ENCODE data around the gene UBR1.

Gene UBR1

DNA sequence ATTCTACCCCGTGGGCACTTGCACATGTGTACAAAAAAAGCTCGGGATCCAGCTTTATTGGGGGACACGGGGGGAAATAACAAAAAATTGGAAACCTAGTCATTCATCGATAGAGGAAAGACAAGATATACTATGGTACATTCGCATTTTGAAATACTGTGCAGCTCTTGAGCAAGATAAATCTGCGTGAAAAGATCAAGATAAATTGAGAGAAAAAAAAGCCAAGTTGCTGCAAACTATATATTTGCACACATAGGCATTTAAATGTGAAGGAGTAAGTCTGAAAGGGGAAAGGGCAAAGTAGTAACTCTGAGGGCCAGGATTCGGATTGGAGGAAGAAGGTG, 620 bp upstream of the UBR1 start:
- DNase-seq: no peak

DNA sequence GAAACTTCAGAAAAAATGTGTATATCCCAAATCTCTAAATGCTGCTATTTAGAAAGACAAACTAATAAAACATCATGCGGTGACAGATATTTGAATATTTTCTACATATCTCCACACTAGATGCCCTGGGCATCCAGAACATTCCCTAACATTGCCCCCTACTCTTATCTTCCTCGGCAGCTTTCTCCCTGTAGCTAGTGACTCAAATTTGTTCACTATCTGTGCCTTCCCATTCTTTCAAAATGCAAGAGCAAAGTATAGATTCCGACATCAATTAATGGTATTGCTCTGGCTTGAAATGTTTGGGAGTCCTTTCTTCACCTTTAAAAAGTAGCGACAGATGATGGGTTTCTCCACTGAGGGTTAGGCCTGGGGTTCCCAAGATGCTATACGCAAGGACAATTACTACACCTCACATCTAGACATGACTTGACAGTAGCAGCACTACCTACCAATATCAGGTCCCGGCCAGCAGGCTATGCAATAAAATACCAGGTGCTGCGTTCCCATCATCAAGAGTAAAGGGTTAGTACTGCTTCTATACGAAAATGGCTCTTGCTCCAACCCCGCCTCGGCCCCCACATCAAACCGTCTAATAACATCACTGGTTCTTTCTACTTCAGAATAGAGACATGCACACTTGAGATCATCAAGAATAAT, 631 bp downstream of the UBR1 start:
- peak in 1 of 2 experiments; percentile 8 for DNase-seq

DNA sequence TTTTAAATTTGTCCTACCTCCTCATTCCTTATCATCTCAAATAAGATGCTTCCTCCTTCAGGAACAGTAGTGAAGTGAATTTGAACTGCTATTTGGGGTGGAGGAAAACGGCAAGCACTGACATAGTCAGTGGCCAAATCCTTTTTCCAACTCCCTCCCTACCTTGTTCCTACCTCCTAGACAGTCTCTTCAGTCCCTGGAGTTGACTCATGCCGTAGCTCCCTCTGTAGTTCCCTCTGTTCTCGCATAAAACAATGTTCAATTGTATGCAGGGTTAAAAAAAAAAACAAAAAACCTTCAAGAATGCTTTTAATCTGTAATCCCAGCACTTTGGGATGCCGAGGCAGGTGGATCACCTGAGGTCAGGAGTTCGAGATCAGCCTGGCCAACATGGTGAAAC, 1.4 kb downstream of the UBR1 start:
- DNase-seq: no peak

DNA sequence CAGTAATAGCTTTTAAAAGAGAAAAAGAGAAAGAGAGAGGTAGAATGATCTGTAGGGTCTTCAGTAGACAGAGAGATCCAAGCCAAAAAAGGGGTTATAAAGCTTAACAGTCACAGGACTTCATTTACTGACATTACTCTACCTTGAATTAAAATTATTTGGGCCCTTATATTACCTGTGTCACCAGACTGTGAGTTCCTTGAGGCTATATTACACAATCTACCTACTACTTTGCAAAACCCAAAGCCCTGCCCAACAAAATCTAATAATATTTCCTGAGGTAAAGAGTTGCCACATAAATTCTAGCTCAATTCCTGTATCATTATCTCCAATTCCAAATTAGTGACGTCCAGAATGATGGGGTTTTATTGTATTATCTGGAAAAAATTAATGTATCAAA, 1.9 kb downstream of the UBR1 start:
- peak; percentile 17 to 18 for DNase-seq

DNA sequence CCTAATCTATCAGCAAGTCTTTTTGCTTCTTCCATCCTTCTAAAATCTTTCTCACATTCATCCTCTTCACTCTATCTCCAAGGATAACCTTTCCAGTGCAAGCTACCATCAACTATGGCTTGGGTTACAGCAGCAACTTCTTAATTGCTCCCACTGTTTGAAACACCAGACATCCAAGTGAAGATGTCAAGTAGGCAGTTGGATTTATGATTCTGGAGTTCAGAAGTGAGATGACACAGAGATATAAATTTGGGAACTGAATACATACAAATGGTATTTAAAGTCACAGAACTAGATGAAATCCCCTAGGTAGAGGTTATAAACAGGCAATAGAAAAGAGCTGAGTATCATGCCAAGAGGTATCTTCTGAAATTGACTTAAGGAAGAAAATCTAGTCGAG, 3.7 kb downstream of the UBR1 start:
- DNase-seq: no peak

DNA sequence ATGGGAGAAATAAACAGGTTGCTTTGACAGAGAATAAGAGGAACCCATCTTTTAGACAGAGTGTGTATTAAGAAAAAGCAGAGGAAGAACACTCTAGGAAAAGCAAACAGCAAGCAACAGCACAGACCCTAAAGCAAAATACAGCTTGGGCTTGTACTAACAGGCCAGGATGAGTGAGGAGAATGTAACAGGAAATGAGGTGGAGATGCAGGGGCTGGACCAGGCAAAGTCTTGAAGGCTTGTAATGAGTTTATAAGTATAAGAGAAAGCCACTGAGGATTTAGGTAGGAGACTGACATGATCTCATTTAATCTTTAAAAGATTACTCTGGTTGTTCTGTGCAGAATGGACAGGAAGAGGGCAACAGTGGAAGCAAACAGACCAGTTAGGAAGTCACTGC, 4.9 kb downstream of the UBR1 start:
- no peak for DNase-seq

DNA sequence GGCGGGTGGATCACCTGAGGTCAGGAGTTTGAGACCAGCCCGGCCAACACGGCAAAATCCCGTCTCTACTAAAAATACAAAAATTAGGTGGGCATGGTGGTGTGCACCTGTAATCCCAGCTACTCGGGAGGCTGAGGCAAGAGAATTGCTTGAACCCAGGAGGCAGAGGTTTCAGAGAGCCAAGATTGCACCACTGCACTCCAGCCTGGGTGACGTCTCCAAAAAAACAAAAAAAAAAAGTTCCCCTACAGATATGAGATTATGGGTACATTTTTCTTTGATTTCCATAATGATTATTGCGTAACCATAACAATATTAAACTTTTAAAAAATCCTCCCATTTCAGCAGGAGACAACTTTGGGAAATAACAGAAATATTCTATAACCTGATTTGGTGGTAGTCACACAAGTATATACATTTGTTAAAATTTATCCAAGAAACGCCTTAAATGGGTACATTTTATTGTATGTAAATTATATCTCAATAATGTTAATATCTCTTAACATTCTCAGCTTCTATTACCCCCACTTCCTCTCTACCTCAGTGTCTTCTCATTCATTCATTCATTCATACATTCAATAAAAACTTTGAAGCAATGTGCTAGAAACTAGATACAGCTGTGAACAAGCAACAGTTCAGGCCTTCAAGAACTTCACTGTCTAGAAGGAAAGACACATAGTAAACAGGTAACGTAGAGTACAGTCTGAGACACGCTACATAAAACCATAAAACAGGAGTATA, 6.6 kb downstream of the UBR1 start:
- DNase-seq: no peak

DNA sequence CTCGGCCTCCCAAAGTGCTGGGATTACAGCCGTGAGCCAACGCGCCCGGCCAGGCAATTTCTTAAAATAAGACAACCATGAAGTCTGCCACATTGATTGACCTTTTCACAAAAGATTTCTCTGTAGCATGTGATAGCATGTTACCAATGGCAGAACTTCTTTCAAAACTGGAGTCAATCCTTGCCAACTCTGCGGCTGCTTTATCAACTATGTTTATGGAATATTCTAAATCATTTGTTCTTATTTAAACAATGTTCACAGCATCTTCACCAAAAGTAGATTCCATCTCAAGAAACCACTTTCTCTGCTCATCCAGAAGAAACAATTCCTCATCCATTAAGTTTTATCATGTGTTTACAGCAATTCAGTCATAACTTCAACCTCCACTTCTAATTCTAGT, 9.4 kb downstream of the UBR1 start:
- DNase-seq: no peak

DNA sequence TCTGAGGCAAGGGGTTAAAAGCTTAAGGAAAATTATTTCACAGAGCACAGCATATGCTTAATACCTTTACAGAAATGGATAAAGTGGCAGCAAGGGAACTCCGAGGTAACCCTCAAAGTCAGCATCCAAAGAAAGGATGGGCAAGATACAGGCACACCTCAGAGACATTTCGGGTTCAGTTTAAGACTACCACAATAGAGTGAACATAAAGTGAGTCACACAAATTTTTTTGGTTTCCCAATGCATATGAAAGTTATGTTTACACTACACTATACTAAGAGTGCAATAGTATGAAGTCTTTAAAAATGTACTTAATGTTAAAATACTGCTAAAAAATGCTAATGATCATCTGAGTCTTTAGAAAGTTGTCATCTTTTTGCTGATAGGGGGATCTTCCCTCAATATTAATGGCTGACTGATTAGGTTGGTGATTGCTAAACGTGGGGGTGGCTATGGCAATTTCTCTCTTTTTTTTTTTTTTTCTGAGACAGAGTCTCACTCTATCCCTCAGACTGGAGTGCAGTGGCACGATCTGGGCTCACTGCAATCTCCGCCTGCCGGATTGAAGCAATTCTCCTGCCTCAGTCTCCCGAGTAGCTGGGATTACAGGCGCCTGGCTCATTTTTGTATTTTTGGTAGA, 10.0 kb downstream of the UBR1 start:
- DNase-seq: no peak

DNA sequence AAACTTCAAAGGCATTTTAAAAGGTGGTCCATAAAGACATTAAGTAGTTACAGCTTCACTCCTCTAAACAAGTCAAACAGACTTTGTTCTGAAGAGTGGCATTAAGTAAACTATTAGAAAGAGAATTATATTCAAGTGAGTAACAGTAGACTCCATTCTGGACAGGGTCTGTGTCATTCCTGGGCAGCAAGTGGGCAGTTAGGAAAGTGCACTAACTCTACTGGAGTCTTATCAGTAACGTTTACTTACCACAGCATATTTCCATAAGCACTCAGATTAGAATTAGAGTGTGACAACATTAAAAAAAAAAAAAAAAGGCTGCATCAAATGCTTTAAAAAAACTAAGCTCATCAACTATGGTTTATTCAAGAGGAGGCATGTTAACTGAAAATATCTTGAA, 10.6 kb downstream of the UBR1 start:
- DNase-seq: no peak

DNA sequence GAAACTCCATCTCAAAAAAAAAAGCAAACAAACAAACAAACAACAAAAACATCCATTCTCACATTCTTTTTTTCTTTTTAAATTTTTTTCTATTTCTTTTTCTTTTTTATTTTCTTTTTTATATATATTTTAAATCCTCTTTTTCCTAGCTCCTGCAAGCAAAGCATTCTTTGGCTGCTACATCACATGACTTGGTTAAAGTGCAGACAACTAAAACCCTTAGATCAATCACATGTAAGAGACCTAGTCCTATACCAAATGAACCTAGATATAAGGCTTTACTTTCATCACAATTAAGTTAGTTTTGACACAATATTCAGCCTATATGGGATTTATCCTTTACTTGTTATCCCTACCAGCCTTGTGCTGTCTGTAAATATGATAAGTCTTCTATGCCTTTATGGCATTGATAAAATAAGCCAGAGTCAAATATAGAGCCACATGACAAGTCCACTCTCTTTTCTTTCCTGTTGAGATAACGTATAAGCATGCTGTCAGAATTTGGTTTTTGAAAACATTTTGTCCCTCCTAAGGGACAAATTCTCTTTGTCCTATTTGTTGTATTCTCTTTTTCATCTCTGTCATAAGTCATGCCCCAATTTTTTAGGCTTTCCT, 11.3 kb downstream of the UBR1 start:
- no peak for DNase-seq

DNA sequence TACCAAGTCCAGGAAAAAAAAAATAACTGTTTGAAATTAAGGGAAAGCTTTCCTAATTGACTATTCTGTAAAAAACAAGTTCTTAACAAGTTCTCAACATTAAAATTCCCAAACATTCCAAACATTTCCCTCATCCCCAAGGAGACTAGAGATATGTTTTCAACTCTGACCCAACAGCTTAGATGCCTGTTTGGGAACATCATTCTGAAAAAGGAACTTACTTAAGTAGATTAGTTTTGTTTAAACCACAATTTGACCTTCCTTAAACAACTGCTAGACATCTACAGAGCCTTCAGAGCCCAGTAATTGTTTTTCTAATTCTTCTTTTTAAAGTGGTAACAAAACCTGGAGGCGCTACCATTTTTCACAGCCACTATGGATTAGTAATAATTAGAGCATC, 12.8 kb downstream of the UBR1 start:
- peak; percentile 70 to 72 for DNase-seq

DNA sequence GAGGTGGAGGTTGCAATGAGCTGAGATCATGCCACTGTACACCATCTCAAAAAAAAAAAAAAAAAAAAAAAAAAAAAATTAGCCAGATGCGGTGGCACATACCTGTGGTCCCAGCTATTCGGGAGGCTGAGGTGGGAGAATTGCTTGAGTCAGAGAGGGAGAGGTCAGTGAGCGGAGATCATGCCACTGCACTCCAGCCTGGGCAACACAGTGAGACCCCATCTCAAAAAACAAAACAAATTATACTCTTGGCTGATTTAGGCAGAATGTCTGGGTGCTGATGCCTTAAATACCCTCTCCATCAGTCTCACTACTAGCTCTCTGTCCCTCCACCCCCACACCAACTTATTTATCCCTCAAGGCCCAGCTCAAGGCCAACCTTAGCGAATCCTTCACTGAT, 14.0 kb downstream of the UBR1 start:
- DNase-seq: no peak

DNA sequence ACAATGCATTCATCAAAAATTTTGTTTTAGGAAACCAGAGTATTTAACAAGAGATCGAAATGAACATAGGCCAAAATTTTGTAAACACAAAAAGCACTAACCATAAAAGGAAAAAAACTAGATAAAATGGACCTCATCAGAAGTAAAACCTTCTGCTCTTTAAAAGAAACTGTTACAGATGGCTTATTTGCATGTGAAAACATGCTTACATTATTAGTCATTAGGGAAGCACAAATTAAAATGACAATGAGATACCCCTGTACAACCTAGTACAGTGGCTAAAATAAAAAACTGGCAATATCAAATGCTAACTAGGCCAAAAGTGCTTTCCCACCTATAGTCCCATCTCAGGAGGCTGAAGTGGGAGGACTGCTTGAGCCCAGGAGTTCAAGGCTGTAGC, 19.3 kb downstream of the UBR1 start:
- no peak for DNase-seq

DNA sequence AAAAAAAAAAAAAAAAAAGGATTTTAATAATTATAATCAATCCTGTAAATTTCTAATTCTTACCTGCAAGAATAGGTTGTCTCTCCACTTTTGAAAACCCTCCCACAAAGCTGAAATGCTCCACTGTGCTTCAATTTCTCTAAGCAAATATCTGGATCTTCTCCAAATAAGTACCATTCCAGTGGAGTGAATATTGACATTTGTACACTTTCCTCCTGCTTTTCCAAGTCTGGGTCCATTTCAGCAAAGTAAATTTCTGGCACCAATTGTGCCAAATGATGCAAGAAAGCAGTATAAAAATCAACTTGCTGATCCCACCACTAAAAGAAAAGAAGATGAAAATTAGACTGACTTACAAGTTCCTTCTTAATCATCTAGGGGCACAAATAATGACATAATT, 19.9 kb downstream of the UBR1 start:
- DNase-seq: no peak

DNA sequence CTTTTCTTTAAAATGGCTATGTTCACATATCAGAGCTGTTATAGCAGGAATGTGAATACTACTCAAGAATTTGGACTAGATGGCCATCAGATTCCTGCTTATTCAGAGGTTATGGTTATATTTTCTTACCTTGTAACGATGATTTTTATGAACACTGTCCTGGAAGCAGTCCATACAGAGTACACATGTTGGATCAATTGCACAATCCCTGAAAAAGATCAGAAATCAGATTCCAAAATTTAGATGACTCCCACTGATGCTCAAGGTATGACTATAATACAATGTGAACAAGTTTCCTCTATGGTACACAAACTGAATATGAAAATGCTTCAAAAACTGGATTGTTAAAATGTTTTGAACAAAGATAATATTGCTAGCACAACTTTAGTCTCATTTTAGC, 23.3 kb downstream of the UBR1 start:
- DNase-seq: no peak

DNA sequence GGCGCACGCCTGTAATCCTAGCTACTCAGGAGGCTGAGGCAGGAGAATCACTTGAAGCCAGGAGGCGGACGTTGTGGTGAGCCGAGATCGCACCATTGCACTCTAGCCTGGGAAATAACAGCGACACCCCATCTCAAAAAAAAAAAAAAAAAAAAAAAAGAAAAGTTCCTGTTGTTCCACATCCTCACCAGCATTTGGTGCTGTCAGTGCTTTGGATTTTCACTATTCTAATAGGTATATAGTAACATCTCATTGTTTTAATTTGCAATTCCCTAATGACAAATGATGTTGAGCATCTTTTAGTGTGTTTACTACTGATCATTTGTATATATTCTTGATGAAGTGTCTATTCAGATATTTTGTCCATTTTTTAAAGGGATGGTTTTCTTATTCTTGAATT, 24.6 kb downstream of the UBR1 start:
- no peak for DNase-seq

DNA sequence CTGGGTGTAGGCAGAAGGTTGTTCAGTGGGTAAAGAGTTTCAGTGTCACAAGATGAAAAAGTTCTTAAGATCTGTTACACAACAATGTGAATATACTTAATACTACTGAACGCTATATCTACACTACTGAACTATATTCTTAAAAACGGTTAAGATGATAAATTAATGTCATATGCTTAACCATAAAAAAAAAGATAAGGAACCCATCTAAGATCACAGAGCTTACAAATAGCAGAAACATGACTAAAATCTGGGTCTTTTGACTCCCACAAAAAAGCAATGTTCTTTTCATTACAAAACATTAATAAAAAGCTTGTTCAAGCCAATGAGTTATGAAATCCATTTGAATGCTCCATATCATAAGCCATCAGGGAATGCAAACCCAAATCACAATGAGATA, 34.4 kb downstream of the UBR1 start:
- no peak for DNase-seq

DNA sequence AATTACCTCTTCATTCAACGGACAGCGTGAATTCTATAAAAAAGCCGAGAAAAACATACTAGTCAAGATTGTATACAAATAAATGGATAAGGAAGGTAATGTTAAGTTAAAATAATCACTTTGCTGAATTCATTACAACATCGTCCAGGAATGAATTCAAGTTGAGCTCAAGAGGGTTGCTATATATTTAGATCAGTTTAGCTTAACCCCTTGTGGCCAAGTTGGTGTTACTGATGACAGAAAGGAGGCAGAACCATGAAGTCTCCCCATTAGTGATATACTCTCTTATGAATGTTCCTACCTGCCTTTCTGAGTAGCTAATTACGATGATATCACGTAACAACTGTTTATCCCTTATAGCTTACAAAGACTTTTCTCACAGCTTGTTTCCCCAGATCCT, 34.9 kb downstream of the UBR1 start:
- DNase-seq: no peak

DNA sequence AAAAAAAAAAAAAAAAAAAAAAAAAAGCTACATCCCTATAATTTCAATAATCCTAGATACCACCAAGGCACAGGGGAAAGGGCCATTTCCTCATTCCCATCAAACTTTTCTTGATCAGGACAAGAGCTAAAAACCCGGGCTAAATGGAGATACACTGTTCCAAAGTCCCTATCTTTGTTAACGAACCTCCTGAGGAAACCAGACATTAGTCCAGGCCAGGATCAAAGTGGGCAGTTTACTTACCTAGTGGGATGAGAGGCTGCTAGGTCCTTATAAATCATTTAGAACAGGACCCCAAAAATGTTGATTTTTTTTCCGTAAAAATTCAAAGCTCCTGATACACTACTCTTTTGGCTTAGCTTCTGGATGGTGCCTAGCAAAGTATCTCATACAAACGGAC, 35.6 kb downstream of the UBR1 start:
- DNase-seq: no peak

DNA sequence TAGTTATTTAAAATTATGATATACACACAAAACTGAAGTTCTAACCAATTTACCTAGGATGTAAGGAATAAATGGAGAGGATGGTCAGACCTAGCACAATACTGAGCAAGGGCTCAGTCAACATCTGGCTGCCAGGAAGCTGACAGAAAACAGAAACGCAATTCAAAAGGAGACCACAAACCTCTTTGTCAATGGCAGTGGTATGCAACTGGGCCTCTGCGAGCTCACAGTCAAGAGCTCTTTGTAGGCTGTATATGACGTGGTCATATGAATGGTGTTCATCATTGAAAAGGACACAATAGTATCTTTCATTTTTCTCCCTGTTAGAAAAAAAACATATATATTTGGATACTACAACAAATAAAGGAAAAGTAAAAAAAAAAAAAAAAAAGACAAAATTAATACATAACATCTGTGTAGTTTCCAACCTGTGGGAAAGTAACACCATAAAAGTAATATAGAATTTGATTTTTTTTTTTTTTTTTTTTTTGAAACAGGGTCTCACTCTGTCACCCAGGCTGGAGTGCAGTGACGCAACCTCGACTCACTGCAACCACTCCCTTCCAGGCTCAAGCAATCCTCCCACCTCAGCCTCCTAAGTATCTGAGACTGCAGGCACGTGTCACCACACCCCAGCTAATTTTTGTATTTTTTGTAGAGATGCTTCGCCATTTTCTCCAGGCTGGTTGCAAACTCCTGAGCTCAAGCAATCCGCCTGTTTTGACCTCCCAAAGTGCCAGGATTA, 37.9 kb downstream of the UBR1 start:
- no peak for DNase-seq

DNA sequence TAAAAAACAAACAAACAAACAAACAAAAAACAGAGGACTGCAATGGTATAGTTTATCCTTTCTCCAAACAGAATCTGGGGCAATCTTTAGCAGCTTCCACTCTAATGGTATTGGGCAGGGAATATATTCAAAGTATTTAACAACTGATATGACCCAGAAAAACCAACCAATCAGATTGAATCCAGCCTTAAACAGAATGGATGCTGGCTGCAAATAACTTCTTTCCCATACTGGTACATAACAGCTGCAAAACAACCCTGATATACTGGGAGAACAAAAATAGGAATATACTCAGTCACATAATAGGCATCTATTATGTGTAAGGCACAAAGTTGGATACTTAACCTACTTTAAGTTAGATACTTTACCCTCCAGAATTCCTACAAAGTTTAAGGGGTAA, 49.1 kb downstream of the UBR1 start:
- no peak for DNase-seq

DNA sequence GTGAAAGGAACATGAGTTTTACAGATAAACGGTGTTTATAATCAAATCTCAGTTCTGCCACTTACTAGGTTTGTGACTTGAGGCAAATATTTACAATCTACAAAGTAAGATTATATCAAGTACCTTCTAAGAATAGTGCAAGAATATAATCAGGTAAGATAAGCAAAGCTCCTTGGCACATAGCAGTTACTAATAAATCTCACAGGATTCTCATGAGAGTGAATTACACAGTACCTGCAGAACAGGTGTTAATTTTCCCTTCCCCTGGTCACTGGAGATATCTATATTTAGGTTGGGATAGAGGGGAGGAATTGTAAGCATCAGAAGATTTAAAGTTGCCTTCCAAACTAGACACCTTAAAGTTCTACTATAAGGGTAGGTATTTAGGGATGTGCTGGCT, 53.0 kb downstream of the UBR1 start:
- no peak for DNase-seq

DNA sequence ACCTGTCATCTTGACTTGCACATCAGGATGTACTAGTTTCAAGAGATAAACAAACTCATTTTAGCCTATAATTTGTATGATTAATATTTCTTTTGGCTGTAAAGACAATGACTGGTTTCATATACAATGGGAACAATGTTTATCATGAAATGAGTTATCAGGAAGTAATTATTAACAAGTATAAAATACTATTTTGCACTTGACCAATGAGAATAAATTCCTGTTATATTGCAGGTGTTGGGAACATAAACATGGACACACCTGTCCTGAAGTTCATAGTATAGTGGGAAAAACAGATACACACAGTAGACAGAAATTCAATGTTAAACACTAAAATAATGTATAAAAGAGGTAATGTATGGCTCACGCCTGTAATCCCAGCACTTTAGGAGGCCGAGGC, 56.9 kb downstream of the UBR1 start:
- no peak for DNase-seq
